A549 (cell line): ENCODE measurements around the gene MAP7D1. TPM values are rescaled to one million over a fixed set of nuclear protein-coding genes. Genes with fewer than 3 reads are reported as not detected.

ENCODE experiments used
- ATAC-seq, 2 experiments: fragments of 200-7000 bp in 1 of 2; fragments of >200 bp in 1 of 2; cut with Nextera tagmentation in 1 of 2; cut with Tn5 transposase in 1 of 2; 3 replicates each; pipeline versions ENCODE4 v1.8.0 to v1.9.1; 2018 to 2020; ENCODE audit warnings: mild to moderate bottlenecking in 1 of 2, moderate library complexity in 1 of 2
- CTCF ChIA-PET: fragments of 300-600 bp; sonication (Branson Sonifier 250); formaldehyde crosslinking; extraction: SDS; loops from one replicate; lab custom pipeline; 2021; ENCODE audit warnings: antibody characterized with exemption, inconsistent platforms; lab: Yijun Ruan, JAX
- POLR2A ChIA-PET: fragments of 350-600 bp; formaldehyde crosslinking; extraction: SDS; loops from one replicate; lab custom pipeline; 2021; ENCODE audit warnings: antibody characterized with exemption, inconsistent platforms; lab: Yijun Ruan, JAX
- DNase-seq, 2 experiments: peaks; one replicate each; pipeline versions ENCODE4 v3.0.0 to v3.0.0-alpha.2; 2011 to 2016; ENCODE audit warnings: low read depth in 1 of 2, low spot score in 1 of 2
- FAIRE-seq: peaks from 2 replicates; lab custom pipeline; 2011; peaks lifted over from hg19 to GRCh38; lab: Jason Lieb, UNC
- H3K27ac ChIP-seq, 2 experiments: fragments of >200 bp; sonication (Bioruptor Twin); formaldehyde crosslinking; 3 replicates each; pipeline ENCODE4 v1.5.1; 2016 to 2017
- H3K4me1 ChIP-seq: fragments of >200 bp; sonication (Bioruptor Twin); formaldehyde crosslinking; 3 replicates; pipeline ENCODE4 v1.6.1; 2016
- H3K4me2 ChIP-seq: fragments of >200 bp; sonication (Bioruptor Twin); formaldehyde crosslinking; 3 replicates; pipeline ENCODE4 v1.6.1; 2016
- H3K4me3 ChIP-seq: fragments of >200 bp; sonication (Bioruptor Twin); formaldehyde crosslinking; 3 replicates; pipeline ENCODE4 v1.5.1; 2016
- H3K9me3 ChIP-seq: fragments of >200 bp; sonication (Bioruptor Twin); formaldehyde crosslinking; 3 replicates; pipeline ENCODE4 v1.6.1; 2016
- BHLHE40 ChIP-seq: IDR thresholded peaks from 2 replicates; pipeline ENCODE4 v1.6.1; 2012; ENCODE audit warnings: low read depth, low read length, inconsistent platforms
- CBX2 ChIP-seq: fragments of 200-600 bp; sonication (generic); IDR thresholded peaks from 2 replicates; pipeline ENCODE4 v1.6.1; 2016; ENCODE audit warnings: low read depth, mild to moderate bottlenecking, borderline replicate concordance
- CEBPB ChIP-seq, 2 experiments: fragments of >200 bp in 1 of 2; sonication (Bioruptor Twin) in 1 of 2; formaldehyde crosslinking in 1 of 2; IDR thresholded peaks; 2 replicates each; pipeline ENCODE4 v1.6.1; 2012 to 2016
- CHD2 ChIP-seq: fragments of 150-350 bp; IDR thresholded peaks from 2 replicates; pipeline ENCODE4 v1.6.1; 2014; ENCODE audit warnings: low read length; ENCODE audit not compliant: partially characterized antibody
- CHD4 ChIP-seq: fragments of 200-600 bp; sonication (generic); IDR thresholded peaks from 2 replicates; pipeline ENCODE4 v1.6.1; 2016; ENCODE audit warnings: antibody characterized with exemption, mild to moderate bottlenecking, borderline replicate concordance
- EHMT2 ChIP-seq: fragments of 200-600 bp; sonication (generic); IDR thresholded peaks from 2 replicates; pipeline ENCODE4 v1.6.1; 2016; ENCODE audit warnings: antibody characterized with exemption, low read depth, mild to moderate bottlenecking, moderate library complexity
- EP300 ChIP-seq, 2 experiments: fragments of >200 bp; sonication (Bioruptor Twin); formaldehyde crosslinking; IDR thresholded peaks; 2 replicates in 1 of 2; 3 replicates in 1 of 2; pipeline ENCODE4 v1.6.1; 2016 to 2017
- FOSB ChIP-seq: fragments of 250-450 bp; sonication (Bioruptor Pico); IDR thresholded peaks from 2 replicates; pipeline ENCODE4 v1.5.0; 2020; ENCODE audit warnings: mild to moderate bottlenecking, moderate library complexity
- FOXS1 ChIP-seq: fragments of 250-450 bp; sonication (Bioruptor Pico); IDR thresholded peaks from 2 replicates; pipeline ENCODE4 v1.5.0; 2020; ENCODE audit warnings: mild to moderate bottlenecking, moderate library complexity
- HDAC2 ChIP-seq: fragments of 200-600 bp; sonication (generic); IDR thresholded peaks from 2 replicates; pipeline ENCODE4 v1.6.1; 2016
- HOXB5 ChIP-seq: fragments of 250-450 bp; sonication (Bioruptor Pico); IDR thresholded peaks from 2 replicates; pipeline ENCODE4 v1.5.0; 2020; ENCODE audit warnings: mild to moderate bottlenecking, moderate library complexity
- KDM5A ChIP-seq: fragments of 200-600 bp; sonication (generic); IDR thresholded peaks from 2 replicates; pipeline ENCODE4 v1.6.1; 2016; ENCODE audit warnings: antibody characterized with exemption, mild to moderate bottlenecking
- MAZ ChIP-seq: fragments of 150-350 bp; IDR thresholded peaks from 2 replicates; pipeline ENCODE4 v1.6.1; 2014; ENCODE audit warnings: antibody characterized with exemption, low read depth, low read length, borderline replicate concordance
- NFE2L2 ChIP-seq: fragments of 150-350 bp; conservative IDR thresholded peaks from 2 replicates; pipeline ENCODE4 v1.6.1; 2014; ENCODE audit warnings: low read length
- NPAS2 ChIP-seq: fragments of 250-450 bp; sonication (Bioruptor Pico); IDR thresholded peaks from 2 replicates; pipeline ENCODE4 v1.8.0; 2022; ENCODE audit warnings: mild to moderate bottlenecking, moderate library complexity, borderline replicate concordance
- PHF8 ChIP-seq: fragments of 200-600 bp; sonication (generic); IDR thresholded peaks from 2 replicates; pipeline ENCODE4 v1.6.1; 2016; ENCODE audit warnings: low read depth, mild to moderate bottlenecking, antibody characterized with exemption, moderate library complexity, borderline replicate concordance
- POLR2A ChIP-seq: IDR thresholded peaks from 2 replicates; pipeline ENCODE4 v1.6.1; 2012; ENCODE audit warnings: mild to moderate bottlenecking, low read length
- RCOR1 ChIP-seq: fragments of 150-350 bp; IDR thresholded peaks from 2 replicates; pipeline ENCODE4 v1.6.1; 2014; ENCODE audit warnings: antibody characterized with exemption, low read length, low read depth
- RFX5 ChIP-seq: fragments of 450-650 bp; IDR thresholded peaks from 2 replicates; pipeline ENCODE4 v1.7.1; 2014; ENCODE audit warnings: antibody characterized with exemption, mild to moderate bottlenecking, moderate library complexity
- RNF2 ChIP-seq: fragments of 200-600 bp; sonication (generic); IDR thresholded peaks from 2 replicates; pipeline ENCODE4 v1.6.1; 2016; ENCODE audit warnings: low read depth, mild to moderate bottlenecking, antibody characterized with exemption, moderate library complexity, borderline replicate concordance
- ZSCAN20 ChIP-seq: fragments of 250-450 bp; sonication (Bioruptor Pico); IDR thresholded peaks from 2 replicates; pipeline ENCODE4 v1.8.0; 2022; ENCODE audit warnings: mild to moderate bottlenecking, moderate library complexity
- WGBS: methylation state at CpG from one replicate; pipeline ENCODE4 v1.1.6; 2017; ENCODE audit errors: missing lambda C conversion rate; 5-methylcytosine and 5-hydroxymethylcytosine counted together
- polyA plus RNA-seq, 4 experiments: library from polyadenylated mRNA; depleted of rRNA in 3 of 4; stranded (reverse); fragments of >200 nt; fragmentation: RNase III in 1 of 4; extraction: RNeasy Plus Mini Kit Qiagen cat#74134 plus additional on column Dnase treatment in 1 of 4; gene quantifications; 2 replicates in 3 of 4; 3 replicates in 1 of 4; pipeline ENCODE4 v1.2.3, GENCODE V29; 2011 to 2017
- TF ChIP-seq, protein P1 (sequence below): fragments of >200 bp; sonication (Bioruptor Twin); formaldehyde crosslinking; IDR thresholded peaks from 3 replicates; pipeline ENCODE4 v1.5.1; 2016
- TF ChIP-seq, protein P2 (sequence below): fragments of 450-650 bp; IDR thresholded peaks from 2 replicates; pipeline ENCODE4 v1.6.1; 2014; ENCODE audit warnings: antibody characterized with exemption
- TF ChIP-seq, protein P3 (sequence below): fragments of 250-450 bp; sonication (Bioruptor Pico); IDR thresholded peaks from 2 replicates; pipeline ENCODE4 v1.5.0; 2021; ENCODE audit warnings: mild to moderate bottlenecking, moderate library complexity, borderline replicate concordance
- TF ChIP-seq, protein P4 (sequence below): fragments of 250-450 bp; sonication (Bioruptor Pico); IDR thresholded peaks from 2 replicates; pipeline ENCODE4 v1.5.0; 2020; ENCODE audit warnings: low read depth, mild to moderate bottlenecking, moderate library complexity
- TF ChIP-seq, protein P5 (sequence below): IDR thresholded peaks from 2 replicates; pipeline ENCODE4 v1.6.1; 2012

MAP7D1 gene
- polyA plus RNA-seq, 2 of the 4 experiments (the other 2 are of a cell fraction) = 16.4 to 74.9 TPM

DNA sequence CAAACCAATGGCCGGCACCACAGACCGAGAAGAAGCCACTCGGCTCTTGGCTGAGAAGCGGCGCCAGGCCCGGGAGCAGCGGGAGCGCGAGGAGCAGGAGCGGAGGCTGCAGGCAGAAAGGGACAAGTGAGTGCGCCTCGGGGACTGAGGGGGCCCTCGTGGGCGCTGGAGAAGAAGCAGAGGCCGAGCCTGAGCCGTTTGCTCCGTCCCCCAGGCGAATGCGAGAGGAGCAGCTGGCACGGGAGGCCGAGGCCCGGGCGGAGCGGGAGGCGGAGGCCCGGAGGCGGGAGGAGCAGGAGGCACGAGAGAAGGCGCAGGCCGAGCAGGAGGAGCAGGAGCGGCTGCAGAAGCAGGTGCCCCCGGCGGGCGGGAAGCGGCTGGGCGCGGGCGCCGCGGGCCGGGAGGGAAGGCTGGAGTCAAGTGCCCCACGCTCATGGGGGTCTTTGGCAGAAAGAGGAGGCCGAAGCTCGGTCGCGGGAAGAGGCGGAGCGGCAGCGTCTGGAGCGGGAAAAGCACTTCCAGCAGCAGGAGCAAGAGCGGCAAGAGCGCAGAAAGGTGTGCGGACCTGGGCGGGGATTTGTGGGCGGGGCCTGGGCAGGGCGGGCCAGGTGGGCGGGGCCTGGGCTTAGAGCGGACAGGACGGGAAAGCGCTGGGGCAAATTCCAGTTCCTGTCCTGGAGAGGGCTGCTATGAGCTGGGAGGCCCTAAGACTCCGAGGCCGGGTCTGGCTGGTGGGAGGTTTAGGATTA is 22.7 kb downstream of the MAP7D1 start:
- H3K27ac ChIP-seq = no peak overlapping the region
- no peak for FAIRE-seq
- peaks cover 2% of the 10 kb centered on the region; the same call in 1 of the 3 replicates for H3K4me1 ChIP-seq
- no peak overlapping the region for H3K4me2 ChIP-seq
- POLR2A ChIA-PET = no interaction called here
- 95% methylated on average over 46 of the region's 62 CpGs for WGBS
- CTCF ChIA-PET = interaction anchor here (2.5 to 2.8 kb wide), 2 partner anchors 9 to 29 kb away, joined by 9 to 13 read pairs; partner anchors contain the start of gene TRAPPC3
- H3K9me3 ChIP-seq = no peaks in the 10 kb centered on the region
- TF ChIP-seq HDAC2 = no peak
- no peak for TF ChIP-seq NPAS2
- TF ChIP-seq CHD2 = no peak
- TF ChIP-seq, protein P1, sequence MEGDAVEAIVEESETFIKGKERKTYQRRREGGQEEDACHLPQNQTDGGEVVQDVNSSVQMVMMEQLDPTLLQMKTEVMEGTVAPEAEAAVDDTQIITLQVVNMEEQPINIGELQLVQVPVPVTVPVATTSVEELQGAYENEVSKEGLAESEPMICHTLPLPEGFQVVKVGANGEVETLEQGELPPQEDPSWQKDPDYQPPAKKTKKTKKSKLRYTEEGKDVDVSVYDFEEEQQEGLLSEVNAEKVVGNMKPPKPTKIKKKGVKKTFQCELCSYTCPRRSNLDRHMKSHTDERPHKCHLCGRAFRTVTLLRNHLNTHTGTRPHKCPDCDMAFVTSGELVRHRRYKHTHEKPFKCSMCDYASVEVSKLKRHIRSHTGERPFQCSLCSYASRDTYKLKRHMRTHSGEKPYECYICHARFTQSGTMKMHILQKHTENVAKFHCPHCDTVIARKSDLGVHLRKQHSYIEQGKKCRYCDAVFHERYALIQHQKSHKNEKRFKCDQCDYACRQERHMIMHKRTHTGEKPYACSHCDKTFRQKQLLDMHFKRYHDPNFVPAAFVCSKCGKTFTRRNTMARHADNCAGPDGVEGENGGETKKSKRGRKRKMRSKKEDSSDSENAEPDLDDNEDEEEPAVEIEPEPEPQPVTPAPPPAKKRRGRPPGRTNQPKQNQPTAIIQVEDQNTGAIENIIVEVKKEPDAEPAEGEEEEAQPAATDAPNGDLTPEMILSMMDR = no peak
- no peak for TF ChIP-seq KDM5A
- no peak for TF ChIP-seq POLR2A
- TF ChIP-seq CBX2 = no peak
- TF ChIP-seq, protein P2, sequence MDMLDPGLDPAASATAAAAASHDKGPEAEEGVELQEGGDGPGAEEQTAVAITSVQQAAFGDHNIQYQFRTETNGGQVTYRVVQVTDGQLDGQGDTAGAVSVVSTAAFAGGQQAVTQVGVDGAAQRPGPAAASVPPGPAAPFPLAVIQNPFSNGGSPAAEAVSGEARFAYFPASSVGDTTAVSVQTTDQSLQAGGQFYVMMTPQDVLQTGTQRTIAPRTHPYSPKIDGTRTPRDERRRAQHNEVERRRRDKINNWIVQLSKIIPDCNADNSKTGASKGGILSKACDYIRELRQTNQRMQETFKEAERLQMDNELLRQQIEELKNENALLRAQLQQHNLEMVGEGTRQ = no peak
- no peak for TF ChIP-seq EHMT2
- no peak for TF ChIP-seq NFE2L2
- TF ChIP-seq RCOR1 = no peak
- TF ChIP-seq HOXB5 (CRISPR knock-in tag) = no peak
- TF ChIP-seq RNF2 = no peak
- DNase-seq = no peak
- peak in 1 of 2 experiments; percentile 20; a peak in 2 of 6 replicates for ATAC-seq
- no peak overlapping the region for H3K4me3 ChIP-seq

DNA sequence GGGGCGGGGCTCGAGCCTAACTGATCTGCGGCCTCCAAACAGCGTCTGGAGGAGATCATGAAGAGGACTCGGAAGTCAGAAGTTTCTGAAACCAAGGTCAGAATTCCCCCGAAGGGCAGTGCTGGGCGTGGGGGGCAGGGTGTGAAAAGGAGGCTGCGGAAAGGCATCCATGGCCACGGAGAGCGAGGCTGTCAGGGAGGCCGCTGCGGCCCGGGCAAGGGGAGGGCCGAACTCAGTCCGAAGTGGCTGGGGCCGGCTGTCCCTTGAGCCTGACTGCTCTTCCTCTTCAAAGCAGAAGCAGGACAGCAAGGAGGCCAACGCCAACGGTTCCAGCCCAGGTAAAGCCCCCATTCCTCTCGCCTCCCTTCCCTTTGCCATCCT is 23.2 kb downstream of the MAP7D1 start:
- no peak for FAIRE-seq
- no peaks in the 10 kb centered on the region for H3K4me1 ChIP-seq
- CTCF ChIA-PET = interaction anchor here (2.5 to 2.8 kb wide), 2 partner anchors 9 to 30 kb away, joined by 9 to 13 read pairs; partner anchors contain the start of gene TRAPPC3
- H3K27ac ChIP-seq = no peak overlapping the region
- H3K4me3 ChIP-seq = no peak overlapping the region
- H3K9me3 ChIP-seq = no peaks in the 10 kb centered on the region
- DNase-seq = no peak
- WGBS = 94% methylated on average over 19 of the region's 19 CpGs
- no peak overlapping the region for H3K4me2 ChIP-seq
- no peak for ATAC-seq
- POLR2A ChIA-PET = no interaction called here
- TF ChIP-seq BHLHE40 (no peak), CEBPB (IDR thresholded peaks at IDR 0.05) (no peak), KDM5A (no peak), RFX5 (no peak), FOXS1 (no peak), FOSB (CRISPR knock-in tag) (no peak), CBX2 (no peak), CHD4 (no peak), PHF8 (no peak), RNF2 (no peak), NPAS2 (no peak), MAZ (no peak), ZSCAN20 (no peak), EP300 (IDR thresholded peaks at IDR 0.05) (no peak)
- TF ChIP-seq, protein P1 = no peak
- TF ChIP-seq, protein P3, sequence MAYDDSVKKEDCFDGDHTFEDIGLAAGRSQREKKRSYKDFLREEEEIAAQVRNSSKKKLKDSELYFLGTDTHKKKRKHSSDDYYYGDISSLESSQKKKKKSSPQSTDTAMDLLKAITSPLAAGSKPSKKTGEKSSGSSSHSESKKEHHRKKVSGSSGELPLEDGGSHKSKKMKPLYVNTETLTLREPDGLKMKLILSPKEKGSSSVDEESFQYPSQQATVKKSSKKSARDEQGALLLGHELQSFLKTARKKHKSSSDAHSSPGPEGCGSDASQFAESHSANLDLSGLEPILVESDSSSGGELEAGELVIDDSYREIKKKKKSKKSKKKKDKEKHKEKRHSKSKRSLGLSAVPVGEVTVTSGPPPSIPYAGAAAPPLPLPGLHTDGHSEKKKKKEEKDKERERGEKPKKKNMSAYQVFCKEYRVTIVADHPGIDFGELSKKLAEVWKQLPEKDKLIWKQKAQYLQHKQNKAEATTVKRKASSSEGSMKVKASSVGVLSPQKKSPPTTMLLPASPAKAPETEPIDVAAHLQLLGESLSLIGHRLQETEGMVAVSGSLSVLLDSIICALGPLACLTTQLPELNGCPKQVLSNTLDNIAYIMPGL = no peak
- TF ChIP-seq, protein P4, sequence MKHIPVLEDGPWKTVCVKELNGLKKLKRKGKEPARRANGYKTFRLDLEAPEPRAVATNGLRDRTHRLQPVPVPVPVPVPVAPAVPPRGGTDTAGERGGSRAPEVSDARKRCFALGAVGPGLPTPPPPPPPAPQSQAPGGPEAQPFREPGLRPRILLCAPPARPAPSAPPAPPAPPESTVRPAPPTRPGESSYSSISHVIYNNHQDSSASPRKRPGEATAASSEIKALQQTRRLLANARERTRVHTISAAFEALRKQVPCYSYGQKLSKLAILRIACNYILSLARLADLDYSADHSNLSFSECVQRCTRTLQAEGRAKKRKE (CRISPR knock-in tag) = no peak
- TF ChIP-seq, protein P5, sequence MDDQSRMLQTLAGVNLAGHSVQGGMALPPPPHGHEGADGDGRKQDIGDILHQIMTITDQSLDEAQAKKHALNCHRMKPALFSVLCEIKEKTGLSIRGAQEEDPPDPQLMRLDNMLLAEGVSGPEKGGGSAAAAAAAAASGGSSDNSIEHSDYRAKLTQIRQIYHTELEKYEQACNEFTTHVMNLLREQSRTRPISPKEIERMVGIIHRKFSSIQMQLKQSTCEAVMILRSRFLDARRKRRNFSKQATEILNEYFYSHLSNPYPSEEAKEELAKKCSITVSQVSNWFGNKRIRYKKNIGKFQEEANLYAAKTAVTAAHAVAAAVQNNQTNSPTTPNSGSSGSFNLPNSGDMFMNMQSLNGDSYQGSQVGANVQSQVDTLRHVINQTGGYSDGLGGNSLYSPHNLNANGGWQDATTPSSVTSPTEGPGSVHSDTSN = no peak
- TF ChIP-seq, protein P2 = no peak
